Esophagus muscularis mucosa (tissue), 4 donors: ENCODE measurements around the gene PER3.

Source experiments
- CTCF ChIP-seq, 3 experiments: fragments of 200-600 bp in 2 of 3; fragments of 450-650 bp in 1 of 3; sonication (generic) in 2 of 3; IDR thresholded peaks; one replicate each; pipeline ENCODE4 v1.5.1; 2017 to 2019; ENCODE audit warnings: antibody characterized with exemption in 3 of 3, mild to moderate bottlenecking in 2 of 3, moderate library complexity in 1 of 3
- EP300 ChIP-seq: sonication (generic); formaldehyde crosslinking; IDR thresholded peaks from one replicate; pipeline ENCODE4 v1.6.1; 2017; ENCODE audit warnings: antibody characterized with exemption
- POLR2A ChIP-seq: fragments of 450-650 bp; IDR thresholded peaks from one replicate; pipeline ENCODE4 v1.6.1; 2017; ENCODE audit warnings: antibody characterized with exemption, moderate library complexity, mild to moderate bottlenecking, low read depth
- POLR2AphosphoS5 ChIP-seq, 2 donors: sonication (generic); formaldehyde crosslinking; IDR thresholded peaks; one replicate each; pipeline ENCODE4 v1.6.1; 2017; ENCODE audit warnings: antibody characterized with exemption in 2 of 2

GRCh38 chr1:7755448-7755847 is 28.6 kb upstream of the PER3 start:
- TF ChIP-seq POLR2AphosphoS5 (IDR thresholded peaks at IDR 0.05) = no peak
- TF ChIP-seq POLR2A = no peak
- no peak for TF ChIP-seq CTCF (IDR thresholded peaks at IDR 0.05)
- TF ChIP-seq EP300 = no peak
